ENCODE data around the gene NEMP2.
A peak's percentile ranks its signal among the peaks of the same experiment; 100 is the strongest.

NEMP2 gene

DNA sequence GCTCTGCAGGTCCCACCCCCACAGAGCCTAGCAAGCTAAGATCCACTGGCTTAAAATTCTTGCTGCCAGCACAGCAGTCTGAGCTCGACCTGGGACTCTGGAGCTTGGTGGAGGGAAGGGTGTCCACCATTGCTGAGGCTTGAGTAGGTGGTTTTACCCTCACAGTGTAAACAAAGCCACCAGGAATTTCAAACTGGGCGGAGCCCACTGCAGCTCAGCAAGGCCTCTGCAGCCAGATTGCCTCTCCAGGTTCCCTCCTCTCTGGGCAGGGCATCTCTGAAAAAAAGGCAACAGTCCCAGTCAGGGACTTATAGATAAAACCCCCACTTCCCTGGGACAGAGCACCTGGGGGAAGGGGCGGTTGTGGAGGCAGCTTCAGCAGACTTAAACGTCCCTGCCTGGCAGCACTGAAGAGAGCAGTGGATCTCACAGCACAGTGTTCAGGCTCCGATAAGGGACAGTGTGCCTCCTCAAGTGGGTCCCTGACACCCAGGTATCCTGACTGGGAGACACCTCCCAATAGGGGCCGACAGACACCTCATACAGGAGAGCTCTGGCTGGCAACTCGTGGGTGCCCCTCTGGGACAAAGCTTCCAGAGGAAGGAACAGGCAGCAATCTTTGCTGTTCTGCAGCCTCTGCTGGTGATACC lies 20.0 kb upstream of the NEMP2 start:
- no peak for DNase-seq

DNA sequence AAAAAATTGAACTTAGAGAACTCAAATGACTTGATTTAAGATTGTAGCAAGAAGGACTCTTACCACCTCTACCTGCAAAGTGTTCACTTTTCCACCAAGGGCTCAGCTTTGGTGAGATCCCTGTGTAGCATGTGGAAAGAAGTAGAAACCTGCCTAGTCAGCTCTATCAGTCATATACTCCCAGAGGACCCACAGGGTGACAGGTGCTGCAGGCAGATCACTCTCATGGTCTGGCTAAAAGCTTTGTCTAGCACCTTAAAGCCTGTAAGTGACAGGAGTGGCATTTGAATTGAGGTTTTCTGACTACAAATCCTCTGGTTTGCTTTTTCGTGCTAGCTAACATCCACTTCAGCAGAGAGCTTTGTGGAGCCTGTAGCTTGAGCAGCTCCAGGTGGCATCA lies 18.7 kb upstream of the NEMP2 start:
- DNase-seq: no peak

GRCh38 chr2:190551928-190552327 lies 17.4 kb upstream of the NEMP2 start:
- no peak for DNase-seq

DNA sequence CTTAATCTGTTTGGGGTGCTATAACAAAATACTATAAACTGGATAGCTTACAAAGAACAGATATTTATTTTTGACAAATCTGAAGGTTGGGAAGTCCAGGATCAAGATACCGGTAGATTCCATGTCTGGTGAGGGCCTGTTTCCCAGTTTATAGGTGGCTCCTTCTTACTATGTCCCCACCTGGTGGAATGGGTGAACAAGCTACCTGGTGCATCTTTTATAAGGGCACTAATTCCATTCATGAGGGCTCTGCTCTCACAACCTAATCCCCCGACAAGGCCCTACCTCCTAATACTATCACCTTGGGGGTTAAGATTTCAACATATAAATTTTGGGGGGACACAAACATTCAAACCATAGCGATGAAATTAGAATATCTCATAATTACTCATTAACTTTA lies 15.6 kb upstream of the NEMP2 start:
- no peak for DNase-seq

DNA sequence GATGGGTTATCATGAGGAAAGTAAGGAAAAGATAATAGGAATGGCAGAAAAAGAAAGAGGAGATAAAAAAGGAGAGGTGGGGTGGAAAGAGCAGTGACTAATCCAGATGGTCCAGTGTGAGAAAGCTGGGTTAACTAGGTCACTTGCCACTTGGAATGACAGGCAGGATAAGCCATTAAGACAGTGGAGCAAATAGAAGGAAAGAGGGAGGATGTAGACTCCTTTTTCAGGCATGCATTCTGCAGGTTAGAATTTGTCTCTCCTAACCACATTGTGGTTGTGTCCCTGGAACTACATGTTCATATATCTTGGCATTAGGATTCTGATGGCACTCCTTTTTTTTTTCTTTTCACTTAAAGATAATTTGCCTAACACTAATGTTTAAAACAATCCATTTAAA lies 13.4 kb upstream of the NEMP2 start:
- DNase-seq: no peak

DNA sequence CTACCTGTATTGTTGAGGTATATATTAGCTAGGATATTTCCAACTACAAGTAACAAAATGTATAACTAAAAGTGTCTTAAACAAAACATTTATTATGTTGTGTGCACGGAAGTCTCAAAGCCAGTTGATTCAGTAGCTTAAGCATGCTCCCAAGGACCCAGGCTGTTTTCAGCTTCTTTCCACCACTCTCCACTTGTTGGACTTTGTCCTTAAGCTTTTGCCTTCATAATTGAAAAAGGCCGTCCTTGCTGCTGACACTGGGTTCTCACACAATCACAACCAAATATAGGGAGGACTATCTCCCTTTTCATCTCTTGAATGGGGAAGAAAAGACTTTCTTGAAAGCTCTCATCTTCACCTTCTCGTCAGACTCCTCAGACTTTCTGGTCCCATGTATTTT lies 12.2 kb upstream of the NEMP2 start:
- no peak for DNase-seq

DNA sequence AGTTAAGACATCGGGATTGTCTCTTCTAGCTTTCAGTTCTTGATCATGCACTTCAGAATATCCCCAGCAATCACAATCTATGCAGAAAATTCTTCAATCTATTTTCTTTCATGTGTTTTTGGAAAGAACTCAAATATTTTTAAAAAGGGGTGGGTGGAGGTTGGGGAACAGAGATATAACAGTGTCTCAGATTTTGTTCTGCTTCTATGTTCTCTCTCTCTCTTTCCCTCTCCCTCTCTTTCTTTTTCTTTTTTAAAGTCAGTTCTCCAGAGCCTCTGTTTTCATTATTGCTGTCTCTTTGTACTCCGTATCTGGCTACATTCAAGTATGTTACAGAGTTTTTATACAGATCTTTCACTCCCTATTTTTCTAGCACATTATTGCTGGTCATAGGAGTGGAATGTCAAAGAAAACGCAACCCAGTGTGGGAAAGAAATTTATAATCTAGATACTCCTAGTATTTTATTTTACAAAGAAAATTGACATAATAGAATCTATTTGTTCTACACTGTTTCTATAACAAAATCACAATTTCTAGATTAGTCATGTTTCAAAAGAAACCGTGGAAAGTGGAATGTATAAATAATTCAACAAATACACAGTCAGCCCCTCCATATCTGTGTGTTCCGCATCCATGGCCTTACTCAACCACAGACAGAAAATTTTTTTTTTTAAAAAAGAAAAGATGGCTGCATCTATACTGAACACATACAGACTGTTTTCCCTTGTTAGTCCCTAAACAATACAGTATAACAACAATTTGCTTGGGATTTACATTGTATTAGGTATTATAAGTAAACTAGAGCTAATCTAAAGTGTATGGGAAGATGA lies 11.2 kb upstream of the NEMP2 start:
- no peak for DNase-seq

GRCh38 chr2:190545093-190545492 lies 10.6 kb upstream of the NEMP2 start:
- DNase-seq: no peak

DNA sequence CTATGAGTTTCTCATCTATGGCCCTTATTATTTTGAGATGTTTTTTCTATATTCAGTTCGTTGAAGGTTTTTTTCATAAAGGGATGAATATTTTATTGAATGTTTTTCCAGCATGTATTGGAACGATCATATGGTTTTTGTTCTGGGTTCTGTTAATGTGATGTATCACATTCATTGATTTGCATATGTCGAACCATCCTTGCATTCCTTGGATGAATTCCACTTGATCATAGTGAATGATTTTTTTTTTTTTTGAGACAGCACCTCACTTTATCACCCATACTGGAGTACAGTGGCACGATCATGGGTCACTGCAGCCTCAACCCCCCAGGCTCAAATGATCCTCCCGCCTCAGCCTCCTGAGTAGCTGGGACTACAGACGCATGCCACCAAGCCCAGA lies 5.5 kb upstream of the NEMP2 start:
- peak; percentile 58 for DNase-seq

DNA sequence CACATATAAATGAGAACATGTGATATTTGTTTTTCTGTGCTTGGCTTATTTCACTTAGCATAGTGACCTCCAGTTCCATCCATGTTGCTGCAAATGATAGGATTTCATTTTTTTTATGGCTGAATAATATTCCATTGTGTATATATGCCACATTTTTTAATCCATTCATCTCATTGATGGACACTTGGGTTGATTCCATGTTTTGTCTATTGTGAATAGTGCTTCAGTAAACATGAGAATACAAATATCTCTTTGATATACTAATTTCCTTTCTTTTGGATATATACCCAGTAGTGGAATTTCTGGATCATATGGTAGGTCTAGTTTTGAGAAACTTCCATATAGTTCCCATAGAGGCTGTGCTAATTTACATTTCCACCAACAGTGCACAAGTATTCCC lies 3.7 kb upstream of the NEMP2 start:
- DNase-seq: no peak

- peak; percentile 28 for DNase-seq
Observed at GRCh38 chr2:190537765-190538164, 3.2 kb upstream of the NEMP2 start.

DNA sequence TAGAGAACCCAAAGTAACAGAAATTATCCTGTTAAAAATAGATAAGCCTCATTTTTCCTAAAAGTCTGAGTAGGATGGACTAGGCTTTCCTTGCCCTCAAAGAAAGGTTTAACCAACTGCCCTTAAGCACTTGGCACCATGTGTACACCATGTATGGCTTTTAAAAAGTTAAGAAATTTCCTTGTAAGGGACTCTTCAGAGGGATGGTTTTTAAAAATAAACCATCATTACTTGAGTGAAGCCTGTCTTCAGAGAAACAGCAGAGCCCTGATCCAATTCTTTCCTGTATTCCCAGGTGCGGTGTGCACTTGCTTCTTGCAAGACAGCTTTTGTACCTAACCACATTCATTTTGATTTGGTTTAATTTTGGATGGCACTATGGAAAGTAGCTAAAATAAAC lies 1.1 kb upstream of the NEMP2 start:
- peak; percentile 34 for DNase-seq

- no peak for DNase-seq
Observed at GRCh38 chr2:190535121-190535439, 558 bp upstream of the NEMP2 start.

GRCh38 chr2:190533968-190534309 lies 583 bp downstream of the NEMP2 start:
- peak; percentile 52 for DNase-seq

GRCh38 chr2:190533175-190533967 lies 1.2 kb downstream of the NEMP2 start:
- peak; percentile 50 for DNase-seq

DNA sequence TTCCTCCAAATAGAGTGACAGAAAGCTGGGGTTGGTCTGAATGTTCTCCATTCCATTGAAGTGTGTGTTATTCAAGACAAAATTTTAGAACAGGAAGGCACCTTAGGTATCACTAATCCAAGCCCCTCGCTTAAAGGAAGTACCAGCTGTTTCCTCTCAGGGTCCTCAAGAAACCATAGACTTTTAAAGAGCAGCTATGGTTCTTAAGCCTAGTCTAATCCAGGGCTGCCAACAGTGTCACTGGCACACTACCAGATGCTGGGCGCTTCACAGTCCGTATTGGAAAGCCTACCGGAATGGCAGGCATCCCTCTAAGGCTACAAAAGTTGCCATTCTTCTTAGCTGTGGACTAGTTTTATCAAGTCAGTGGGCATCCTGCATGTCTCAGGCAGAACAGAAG lies 1.9 kb downstream of the NEMP2 start:
- DNase-seq: peak; percentile 31

DNA sequence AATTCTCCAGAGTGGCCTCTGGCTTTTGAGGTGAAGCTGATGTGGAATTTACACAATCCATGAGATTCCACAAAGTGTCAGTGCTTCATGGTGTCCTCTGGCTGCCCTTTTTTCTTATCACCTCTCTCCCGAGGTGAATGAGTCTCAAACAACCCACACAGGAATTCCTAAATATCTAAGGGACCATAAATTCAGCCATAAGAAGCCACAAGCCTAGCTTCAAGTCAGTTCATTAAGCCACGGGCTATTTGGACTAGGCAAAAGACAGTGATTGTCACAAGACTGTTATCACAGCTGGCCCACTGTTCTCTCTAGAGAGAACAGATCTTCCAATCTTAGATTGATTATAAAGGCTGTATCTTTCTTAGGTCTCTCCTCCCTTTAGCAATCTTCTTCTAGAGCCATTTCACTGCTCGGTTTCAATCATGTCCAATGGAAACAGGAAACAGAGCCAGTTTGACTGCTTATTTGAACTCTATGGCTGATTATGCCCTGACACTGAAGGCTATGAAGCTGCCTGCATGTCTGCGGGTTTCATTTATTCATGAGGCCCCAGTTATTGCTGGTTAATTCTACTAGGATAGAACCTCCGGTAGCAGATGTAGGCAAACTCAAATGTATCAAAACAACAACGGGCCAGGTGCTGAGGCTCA lies 4.1 kb downstream of the NEMP2 start:
- peak; percentile 48 for DNase-seq

- peak; percentile 23 for DNase-seq
Observed at GRCh38 chr2:190529486-190530247, 4.9 kb downstream of the NEMP2 start.

DNA sequence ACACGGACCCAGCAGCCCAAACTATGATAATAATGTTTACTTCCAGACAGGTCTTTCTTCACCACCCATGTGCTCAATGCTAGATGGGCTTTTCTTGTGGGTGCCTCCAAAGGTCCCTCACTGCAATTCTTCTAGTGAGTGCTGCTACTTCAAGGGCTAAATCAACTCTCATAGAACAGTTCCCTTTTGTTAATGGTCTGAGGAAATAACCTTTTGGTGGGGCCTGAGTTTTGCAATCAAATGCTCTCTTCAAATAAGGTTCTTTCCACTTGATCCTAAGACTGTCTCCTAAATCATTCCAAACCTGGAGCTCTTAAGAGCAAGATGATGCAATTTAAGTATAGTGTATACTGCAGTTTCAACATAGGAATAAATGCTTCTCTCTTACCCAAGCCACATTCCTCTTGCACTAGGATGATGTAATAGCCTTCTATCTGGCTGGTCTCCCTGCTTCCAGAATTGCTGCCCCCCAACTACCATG lies 6.0 kb downstream of the NEMP2 start:
- DNase-seq: peak; percentile 36

DNA sequence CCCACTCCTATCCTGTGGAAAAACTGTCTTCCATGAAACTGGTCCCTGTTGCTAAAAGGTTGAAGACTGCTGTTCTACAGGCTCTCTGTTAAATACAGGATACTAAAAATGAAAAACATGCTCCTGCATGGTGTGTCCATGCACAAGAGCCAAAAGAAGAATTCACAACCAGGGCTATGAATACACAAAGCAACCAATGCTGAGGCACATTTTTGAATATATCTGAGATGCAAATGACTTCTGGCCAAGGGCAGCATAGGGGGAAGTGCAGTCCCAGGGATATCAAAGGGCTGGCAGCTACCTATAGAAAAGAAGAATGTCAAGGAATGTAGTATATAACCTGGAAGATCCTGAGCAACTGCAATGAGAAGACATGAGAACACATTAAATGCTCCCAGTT lies 6.6 kb downstream of the NEMP2 start:
- no peak for DNase-seq

DNA sequence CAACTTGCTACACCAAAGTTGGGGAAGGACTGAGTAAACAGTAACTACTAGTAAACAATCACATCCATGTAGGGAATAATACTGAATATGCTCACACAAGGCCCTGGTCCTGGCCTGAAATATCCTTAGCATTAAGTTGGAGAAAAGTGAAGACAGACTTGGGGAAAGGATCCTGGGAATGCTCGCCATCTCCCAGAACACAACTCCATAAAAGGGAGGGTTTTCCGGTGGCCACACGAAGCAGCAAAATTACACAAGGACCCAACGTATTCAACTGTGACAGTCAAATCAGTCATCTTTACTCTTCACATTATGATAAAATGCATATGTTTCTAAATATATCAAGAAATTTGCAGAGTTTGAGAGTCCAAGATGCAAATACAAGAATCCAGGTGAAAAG lies 7.3 kb downstream of the NEMP2 start:
- no peak for DNase-seq

GRCh38 chr2:190526105-190526750 lies 8.3 kb downstream of the NEMP2 start:
- peak; percentile 17 for DNase-seq
